GM12878 (cell line): ENCODE measurements around the gene RNF44.

Experiments
- BCL11A ChIP-seq: IDR thresholded peaks from 2 replicates; pipeline ENCODE4 v1.6.1; 2011; ENCODE audit warnings: low read depth, low read length
- GABPA ChIP-seq: IDR thresholded peaks from 2 replicates; pipeline ENCODE4 v1.6.1; 2014; ENCODE audit warnings: antibody characterized with exemption, low read depth, mild to moderate bottlenecking, inconsistent platforms
- KDM1A ChIP-seq: fragments of 200-600 bp; sonication (generic); IDR thresholded peaks from 2 replicates; pipeline ENCODE4 v1.6.1; 2016; ENCODE audit warnings: borderline replicate concordance
- POLR2A ChIP-seq: IDR thresholded peaks from 2 replicates; pipeline ENCODE4 v1.6.1; 2011; ENCODE audit warnings: low read depth, mild to moderate bottlenecking, low read length
- TCF12 ChIP-seq: IDR thresholded peaks from 2 replicates; pipeline ENCODE4 v1.6.1; 2011; ENCODE audit warnings: low read depth, mild to moderate bottlenecking, low read length
- ZZZ3 ChIP-seq: IDR thresholded peaks from 2 replicates; pipeline ENCODE4 v1.6.1; 2011; ENCODE audit warnings: low read depth; ENCODE audit not compliant: control insufficient read depth, insufficient read length

DNA sequence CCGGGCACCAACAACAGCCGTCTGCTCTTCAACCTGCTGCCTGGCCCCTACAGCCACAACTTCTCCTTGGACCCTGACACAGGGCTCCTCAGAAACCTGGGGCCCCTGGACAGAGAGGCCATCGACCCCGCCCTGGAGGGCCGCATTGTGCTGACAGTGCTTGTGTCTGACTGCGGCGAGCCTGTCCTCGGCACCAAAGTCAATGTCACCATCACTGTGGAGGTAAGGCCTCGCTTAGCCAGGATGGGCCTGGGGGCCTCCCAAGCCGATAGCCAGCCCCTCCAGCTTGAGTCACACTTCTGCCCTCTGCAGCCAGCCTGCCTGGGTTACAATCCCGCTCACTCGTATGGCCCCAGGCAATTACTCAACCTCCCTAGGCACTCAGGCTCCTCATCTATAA lies 44.2 kb upstream of the RNF44 start:
- TF ChIP-seq BCL11A: no peak
- TF ChIP-seq GABPA: no peak
- no peak for TF ChIP-seq POLR2A
- no peak for TF ChIP-seq KDM1A
- no peak for TF ChIP-seq TCF12
- TF ChIP-seq ZZZ3: no peak
